Neural progenitor cell (in vitro differentiated cells): ENCODE data around the gene RRM2.

Experiments
- EZH2 ChIP-seq: fragments of 200-600 bp; sonication (generic); IDR thresholded peaks from 2 replicates; pipeline ENCODE4 v1.6.1; 2017; ENCODE audit warnings: antibody characterized with exemption, mild to moderate bottlenecking, moderate library complexity
- TF ChIP-seq, protein P1 (sequence below): fragments of 200-600 bp; sonication (generic); IDR thresholded peaks from 2 replicates; pipeline ENCODE4 v1.5.1; 2017; ENCODE audit warnings: antibody characterized with exemption, mild to moderate bottlenecking

DNA sequence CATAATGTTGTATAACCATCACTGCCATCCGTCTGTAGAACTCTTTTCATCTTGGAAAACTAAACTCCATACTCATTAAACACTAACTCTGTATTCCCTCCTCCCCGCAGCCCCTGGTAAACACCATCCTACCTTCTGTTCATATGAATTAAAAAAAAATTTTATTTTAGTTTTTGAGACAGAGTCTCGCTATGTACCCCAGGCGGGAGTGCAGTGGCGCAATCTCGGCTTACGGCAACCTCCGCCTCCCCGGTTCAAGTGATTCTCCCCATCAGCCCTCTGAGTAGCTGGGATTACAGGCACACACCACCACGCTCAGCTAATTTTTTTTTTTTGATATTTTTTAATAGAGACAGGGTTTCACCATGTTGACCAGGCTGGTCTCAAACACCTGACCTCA is 52.9 kb downstream of the RRM2 start:
- TF ChIP-seq, protein P1, sequence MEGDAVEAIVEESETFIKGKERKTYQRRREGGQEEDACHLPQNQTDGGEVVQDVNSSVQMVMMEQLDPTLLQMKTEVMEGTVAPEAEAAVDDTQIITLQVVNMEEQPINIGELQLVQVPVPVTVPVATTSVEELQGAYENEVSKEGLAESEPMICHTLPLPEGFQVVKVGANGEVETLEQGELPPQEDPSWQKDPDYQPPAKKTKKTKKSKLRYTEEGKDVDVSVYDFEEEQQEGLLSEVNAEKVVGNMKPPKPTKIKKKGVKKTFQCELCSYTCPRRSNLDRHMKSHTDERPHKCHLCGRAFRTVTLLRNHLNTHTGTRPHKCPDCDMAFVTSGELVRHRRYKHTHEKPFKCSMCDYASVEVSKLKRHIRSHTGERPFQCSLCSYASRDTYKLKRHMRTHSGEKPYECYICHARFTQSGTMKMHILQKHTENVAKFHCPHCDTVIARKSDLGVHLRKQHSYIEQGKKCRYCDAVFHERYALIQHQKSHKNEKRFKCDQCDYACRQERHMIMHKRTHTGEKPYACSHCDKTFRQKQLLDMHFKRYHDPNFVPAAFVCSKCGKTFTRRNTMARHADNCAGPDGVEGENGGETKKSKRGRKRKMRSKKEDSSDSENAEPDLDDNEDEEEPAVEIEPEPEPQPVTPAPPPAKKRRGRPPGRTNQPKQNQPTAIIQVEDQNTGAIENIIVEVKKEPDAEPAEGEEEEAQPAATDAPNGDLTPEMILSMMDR, result no peak
- TF ChIP-seq EZH2, result no peak
